Amygdala (tissue), 56 donors: ENCODE results near the gene PPP4R2.

Experiments used
- DNase-seq, 56 donors: peaks; one replicate each; lab custom pipeline; 2025; lab: John Stamatoyannopoulos, UW

The PPP4R2 gene

GRCh38 chr3:73100741-73101559, 104.3 kb downstream of the PPP4R2 start:
- DNase-seq, result peak; percentile 2 to 94 (median 64)

- no peak for DNase-seq
Measured at GRCh38 chr3:73101881-73102280, 105.3 kb downstream of the PPP4R2 start.

DNA sequence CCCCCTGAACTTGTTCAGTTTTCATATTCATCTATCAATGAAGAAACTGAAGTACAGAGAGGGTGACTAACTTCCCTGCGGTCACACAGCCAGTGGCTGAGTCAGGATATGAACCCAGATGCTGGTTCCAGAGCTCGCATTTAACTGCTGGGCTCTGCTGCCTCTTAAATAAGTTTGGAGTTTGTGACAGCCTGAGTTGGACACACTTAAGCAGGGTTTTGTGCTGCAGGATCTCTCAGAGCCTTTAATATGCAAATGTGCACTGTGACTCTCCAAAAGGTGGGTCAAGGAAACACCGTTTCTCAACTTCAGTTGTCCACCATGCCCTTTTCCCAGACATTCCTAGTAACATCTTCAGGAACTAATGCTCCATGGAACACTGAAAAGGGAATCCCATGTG, 110.6 kb downstream of the PPP4R2 start:
- DNase-seq, result no peak

GRCh38 chr3:73107676-73108187, 111.1 kb downstream of the PPP4R2 start:
- no peak for DNase-seq

- DNase-seq, result no peak
Measured at GRCh38 chr3:73108750-73109149, 112.1 kb downstream of the PPP4R2 start.

GRCh38 chr3:73110530-73110929, 113.9 kb downstream of the PPP4R2 start:
- no peak for DNase-seq

DNA sequence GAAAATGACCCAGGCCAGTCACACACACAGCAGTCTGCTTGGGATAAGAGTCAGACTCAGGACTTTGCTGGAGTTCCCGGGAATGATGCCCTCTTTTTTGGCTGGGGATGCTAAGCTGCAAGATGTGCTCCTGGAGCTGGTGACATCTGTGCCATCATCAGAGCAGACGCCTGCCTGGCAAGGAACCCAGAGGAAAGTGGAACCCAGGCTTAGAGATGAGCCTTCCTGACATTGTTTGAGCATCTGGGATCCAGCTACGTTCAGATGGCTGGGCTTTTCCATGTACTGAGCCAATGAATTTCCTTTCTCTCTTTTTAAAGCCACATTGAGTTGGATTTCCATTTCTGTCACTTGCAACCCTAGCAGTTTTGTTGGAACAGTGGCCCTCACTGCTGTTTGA, 118.1 kb downstream of the PPP4R2 start:
- no peak for DNase-seq

GRCh38 chr3:73115806-73116205, 119.2 kb downstream of the PPP4R2 start:
- no peak for DNase-seq
